ENCODE measurements around the gene CDH4. TPM values are rescaled to one million over a fixed set of nuclear protein-coding genes. Genes with fewer than 3 reads are reported as not detected.

Gene CDH4
- total and polyA plus RNA-seq, 2 of the 13 experiments (the other 11 are each of a cell fraction or from before 2014, with no cell fraction given): not detected

- TF ChIP-seq ZNF350 (CRISPR knock-in tag; IDR thresholded peaks at IDR 0.05; ENCODE audit: borderline replicate concordance, low read depth) (no peak), MZF1 (CRISPR knock-in tag; IDR thresholded peaks at IDR 0.05; ENCODE audit: borderline replicate concordance) (no peak), ZNF687 (CRISPR knock-in tag; IDR thresholded peaks at IDR 0.05) (no peak), MNT (IDR thresholded peaks at IDR 0.05) (peak; percentile 36; the same call in 1 of the 2 replicates), NFRKB (IDR thresholded peaks at IDR 0.05) (peak; percentile 21; the same call in 1 of the 2 replicates), POGK (CRISPR knock-in tag; conservative IDR thresholded peaks at IDR 0.05) (no peak), SPEN (CRISPR knock-in tag; IDR thresholded peaks at IDR 0.05; ENCODE audit: low read depth) (no peak), SOX6 (IDR thresholded peaks at IDR 0.05) (peak; percentile 70; the same call in 1 of the 2 replicates), SOX6 (CRISPR knock-in tag; IDR thresholded peaks at IDR 0.05) (no peak), NR2F6 (IDR thresholded peaks at IDR 0.05) (no peak), NR2F6 (CRISPR knock-in tag; IDR thresholded peaks at IDR 0.05) (no peak)
These were observed 439.2 kb downstream of the CDH4 start (continued) for GRCh38 chr20:61690993-61691838.

All from HepG2 (cell line).